Activated CD4-positive, alpha-beta T cell treated with anti-CD3 and anti-CD28 coated beads for 36 hours (primary cell): ENCODE results near the gene GPATCH4. TPM values are rescaled to one million over a fixed set of nuclear protein-coding genes. Genes with fewer than 3 reads are reported as not detected.
"Not testable (repeated sequence)": the region's sequence is repeated elsewhere in the genome, so short reads cannot be mapped to it uniquely, and the experiment has no call there.

Experiments
- ATAC-seq: fragments of 200-7000 bp; cut with Tn5 transposase; one replicate; pipeline ENCODE4 v1.10.0; 2021; ENCODE audit warnings: mild to moderate bottlenecking, moderate library complexity
- CTCF ChIA-PET: fragments of 350-600 bp; sonication (Branson Sonifier 250); formaldehyde crosslinking; loops from one replicate; lab custom pipeline; 2021; ENCODE audit warnings: antibody characterized with exemption; lab: Charles Lee
- POLR2A ChIA-PET: fragments of 350-600 bp; sonication (Branson Sonifier 250); formaldehyde crosslinking; loops from one replicate; lab custom pipeline; 2021; ENCODE audit warnings: antibody characterized with exemption, inconsistent platforms; lab: Charles Lee
- DNase-seq: peaks from one replicate; pipeline ENCODE4 v3.0.0-alpha.2; 2020
- H3K27ac Mint-ChIP-seq: one replicate; pipeline ENCODE4 v1.8.0; 2021; ENCODE audit warnings: mixed read lengths
- H3K27me3 Mint-ChIP-seq: one replicate; pipeline ENCODE4 v1.8.0; 2021; ENCODE audit warnings: mixed read lengths
- H3K36me3 Mint-ChIP-seq: one replicate; pipeline ENCODE4 v1.8.0; 2021; ENCODE audit warnings: low read depth, mixed read lengths
- H3K4me1 Mint-ChIP-seq: one replicate; pipeline ENCODE4 v1.8.0; 2021; ENCODE audit warnings: mixed read lengths
- H3K4me3 Mint-ChIP-seq: one replicate; pipeline ENCODE4 v1.8.0; 2021; ENCODE audit warnings: mild to moderate bottlenecking, moderate library complexity, mixed read lengths
- H3K9me3 Mint-ChIP-seq: one replicate; pipeline ENCODE4 v1.8.0; 2021; ENCODE audit warnings: low read depth, mixed read lengths
- intact Hi-C, 2 experiments: fragments of 100-400 bp; cut with DNase I in 1 of 2; cut with micrococcal nuclease in 1 of 2; formaldehyde crosslinking; loops; one replicate each; pipeline versions ENCODE4 v1.14.2 to v1.15.1; 2022 to 2024; cut with DNase I, micrococcal nuclease
- total RNA-seq, 2 experiments: library from RNA; stranded (reverse); gene quantifications; one replicate each; pipeline ENCODE4 v1.2.3, GENCODE V29; 2021

GPATCH4 gene
- total RNA-seq, 2 experiments from 2014 or later: 38.5 to 48.7 TPM

- intact Hi-C loops: loop anchor here in 1 of 2 experiments (10.0 kb wide), 1 partner anchor 185 kb away; no protein-coding TSS in a partner anchor
- Mint-ChIP-seq H3K27me3 (no peaks in the 10 kb centered on the region), H3K27ac (no peak overlapping the region), H3K4me3 (no peak overlapping the region), H3K36me3 (no peaks in the 10 kb centered on the region), H3K4me1 (no peaks in the 10 kb centered on the region), H3K9me3 (no peaks in the 10 kb centered on the region)
- ChIA-PET POLR2A (interaction anchor here (0.7 kb wide), 1 partner anchor 22 kb away, joined by 3 read pairs; no protein-coding TSS in a partner anchor), CTCF (no interaction called here)
- ATAC-seq: no peak
- no peak for DNase-seq
Measured at GRCh38 chr1:156559797-156560385, 41.4 kb downstream of the GPATCH4 start.

- no peaks in the 10 kb centered on the region for H3K9me3 Mint-ChIP-seq
Measured at GRCh38 chr1:156559086-156559796, 42.0 kb downstream of the GPATCH4 start.

GRCh38 chr1:156556354-156556753 is 44.9 kb downstream of the GPATCH4 start:
- CTCF ChIA-PET: interaction anchor here (0.8 to 1.0 kb wide), 2 partner anchors 24 to 110 kb away, joined by 3 to 5 read pairs; no protein-coding TSS in a partner anchor
- Mint-ChIP-seq H3K4me3 (no peak overlapping the region), H3K4me1 (peaks cover 4% of the 10 kb centered on the region), H3K36me3 (no peaks in the 10 kb centered on the region), H3K27me3 (no peaks in the 10 kb centered on the region), H3K27ac (no peak overlapping the region), H3K9me3 (no peaks in the 10 kb centered on the region)
- POLR2A ChIA-PET: no interaction called here
- DNase-seq (no peak), ATAC-seq (no peak)
- intact Hi-C loops: loop anchor here in 1 of 2 experiments (10.0 kb wide), 1 partner anchor 182 kb away; no protein-coding TSS in a partner anchor

More at GRCh38 chr1:156559086-156559796, 42.0 kb downstream of the GPATCH4 start:
- DNase-seq (no peak), ATAC-seq (no peak)
- H3K4me1 Mint-ChIP-seq: no peaks in the 10 kb centered on the region
- CTCF ChIA-PET: no interaction called here
- no peak overlapping the region for H3K27ac Mint-ChIP-seq
- no peaks in the 10 kb centered on the region for H3K27me3 Mint-ChIP-seq
- H3K4me3 Mint-ChIP-seq: no peak overlapping the region
- POLR2A ChIA-PET: no interaction called here
- intact Hi-C loops: loop anchor here in 1 of 2 experiments (10.0 kb wide), 1 partner anchor 184 kb away; no protein-coding TSS in a partner anchor
- H3K36me3 Mint-ChIP-seq: no peaks in the 10 kb centered on the region

GRCh38 chr1:156555715-156556114 is 45.6 kb downstream of the GPATCH4 start:
- CTCF ChIA-PET: interaction anchor here (0.5 to 1.0 kb wide), 3 partner anchors 25 to 158 kb away, joined by 3 to 5 read pairs (median 3); no protein-coding TSS in a partner anchor
- no peaks in the 10 kb centered on the region for H3K36me3 Mint-ChIP-seq
- H3K9me3 Mint-ChIP-seq: no peaks in the 10 kb centered on the region
- H3K27ac Mint-ChIP-seq: no peak overlapping the region
- intact Hi-C loops: loop anchor here in 1 of 2 experiments (10.0 kb wide), 1 partner anchor 181 kb away; no protein-coding TSS in a partner anchor
- POLR2A ChIA-PET: no interaction called here
- H3K27me3 Mint-ChIP-seq: no peaks in the 10 kb centered on the region
- DNase-seq: no peak
- no peak for ATAC-seq
- no peak overlapping the region for H3K4me3 Mint-ChIP-seq
- H3K4me1 Mint-ChIP-seq: peaks cover 4% of the 10 kb centered on the region

- no peak overlapping the region for H3K27ac Mint-ChIP-seq
- H3K27me3 Mint-ChIP-seq: no peaks in the 10 kb centered on the region
- DNase-seq (no peak), ATAC-seq (no peak)
- H3K36me3 Mint-ChIP-seq: no peaks in the 10 kb centered on the region
- POLR2A ChIA-PET: no interaction called here
- CTCF ChIA-PET: interaction anchor here (0.6 kb wide), 1 partner anchor 109 kb away, joined by 3 read pairs; no protein-coding TSS in a partner anchor
- H3K4me1 Mint-ChIP-seq: peaks cover 4% of the 10 kb centered on the region
- intact Hi-C loops: loop anchor here in 1 of 2 experiments (10.0 kb wide), 1 partner anchor 180 kb away; no protein-coding TSS in a partner anchor
- no peak overlapping the region for H3K4me3 Mint-ChIP-seq
- H3K9me3 Mint-ChIP-seq: no peaks in the 10 kb centered on the region
Measured at GRCh38 chr1:156554971-156555370, 46.3 kb downstream of the GPATCH4 start.

GRCh38 chr1:156553860-156554485 is 47.3 kb downstream of the GPATCH4 start:
- ATAC-seq (no peak), DNase-seq (no peak)
- intact Hi-C loops: loop anchor here in 1 of 2 experiments (10.0 kb wide), 1 partner anchor 179 kb away; no protein-coding TSS in a partner anchor
- H3K4me3 Mint-ChIP-seq: no peak overlapping the region
- H3K27me3 Mint-ChIP-seq: no peaks in the 10 kb centered on the region
- ChIA-PET POLR2A (no interaction called here), CTCF (no interaction called here)
- H3K36me3 Mint-ChIP-seq: no peaks in the 10 kb centered on the region
- H3K9me3 Mint-ChIP-seq: no peaks in the 10 kb centered on the region
- no peak overlapping the region for H3K27ac Mint-ChIP-seq
- peaks cover 4% of the 10 kb centered on the region for H3K4me1 Mint-ChIP-seq

- DNase-seq, ATAC-seq, H3K27me3 Mint-ChIP-seq, H3K9me3 Mint-ChIP-seq, H3K4me3 Mint-ChIP-seq, POLR2A ChIA-PET, H3K27ac Mint-ChIP-seq, H3K4me1 Mint-ChIP-seq, H3K36me3 Mint-ChIP-seq: not testable (repeated sequence)
- intact Hi-C loops: loop anchor here in 1 of 2 experiments (10.0 kb wide), 1 partner anchor 178 kb away; no protein-coding TSS in a partner anchor
- CTCF ChIA-PET: interaction anchor here (0.6 to 1.3 kb wide), 4 partner anchors 21 to 107 kb away, joined by 3 to 4 read pairs (median 3); no protein-coding TSS in a partner anchor
Measured at GRCh38 chr1:156552937-156553336, 48.3 kb downstream of the GPATCH4 start.

- Mint-ChIP-seq H3K36me3 (no peaks in the 10 kb centered on the region), H3K4me1 (peaks cover 4% of the 10 kb centered on the region), H3K27ac (no peak overlapping the region), H3K9me3 (no peaks in the 10 kb centered on the region), H3K4me3 (no peak overlapping the region), H3K27me3 (no peaks in the 10 kb centered on the region)
- intact Hi-C loops: loop anchor here in 1 of 2 experiments (10.0 kb wide), 1 partner anchor 178 kb away; no protein-coding TSS in a partner anchor
- ChIA-PET POLR2A (no interaction called here), CTCF (interaction anchor here (0.6 to 1.6 kb wide), 6 partner anchors 20 to 167 kb away, joined by 3 to 4 read pairs (median 3); no protein-coding TSS in a partner anchor)
- DNase-seq: no peak
- no peak for ATAC-seq
Measured at GRCh38 chr1:156552518-156552917, 48.8 kb downstream of the GPATCH4 start.

- DNase-seq (no peak), ATAC-seq (no peak)
- intact Hi-C loops: loop anchor here in 1 of 2 experiments (10.0 kb wide), 1 partner anchor 177 kb away; no protein-coding TSS in a partner anchor
- POLR2A ChIA-PET: no interaction called here
- Mint-ChIP-seq H3K9me3 (no peaks in the 10 kb centered on the region), H3K27ac (no peak overlapping the region), H3K27me3 (no peaks in the 10 kb centered on the region), H3K4me3 (no peak overlapping the region), H3K4me1 (peaks cover 4% of the 10 kb centered on the region), H3K36me3 (no peaks in the 10 kb centered on the region)
- CTCF ChIA-PET: interaction anchor here (0.6 to 1.6 kb wide), 5 partner anchors 75 to 459 kb away, joined by 3 to 4 read pairs (median 3); no protein-coding TSS in a partner anchor
Measured at GRCh38 chr1:156551869-156552268, 49.4 kb downstream of the GPATCH4 start.

GRCh38 chr1:156551066-156551643 is 50.1 kb downstream of the GPATCH4 start:
- CTCF ChIA-PET: interaction anchor here (0.6 to 1.6 kb wide), 4 partner anchors 54 to 170 kb away, joined by 3 to 7 read pairs (median 4); no protein-coding TSS in a partner anchor
- Mint-ChIP-seq H3K4me1 (peaks cover 4% of the 10 kb centered on the region), H3K27me3 (no peaks in the 10 kb centered on the region), H3K27ac (no peak overlapping the region), H3K9me3 (no peaks in the 10 kb centered on the region), H3K4me3 (no peak overlapping the region), H3K36me3 (no peaks in the 10 kb centered on the region)
- intact Hi-C loops: loop anchor here in 1 of 2 experiments (10.0 kb wide), 1 partner anchor 176 kb away; no protein-coding TSS in a partner anchor
- POLR2A ChIA-PET: no interaction called here
- DNase-seq (no peak), ATAC-seq (no peak)
